Activated naive CD4-positive, alpha-beta T cell treated with anti-CD3 and anti-CD28 coated beads, Interleukin-2, amount 50 U/mL, for 72 hours (primary cell): ENCODE results near the gene ZNF618. TPM values are rescaled to one million over a fixed set of nuclear protein-coding genes. Genes with fewer than 3 reads are reported as not detected.

ENCODE experiments used
- ATAC-seq, 2 donors: fragments of 150-1000 bp; cut with Tn5 transposase; 2 replicates each; pipeline ENCODE4 v1.10.0; 2021; ENCODE audit warnings: mild to moderate bottlenecking in 2 of 2, moderate library complexity in 2 of 2
- DNase-seq, 2 donors: peaks; one replicate each; pipeline ENCODE4 v3.0.0; 2021 to 2022; ENCODE audit warnings: low spot score in 2 of 2
- H3K27ac Mint-ChIP-seq, 2 donors: one replicate each; pipeline ENCODE4 v1.8.0; 2022; ENCODE audit warnings: mild to moderate bottlenecking in 2 of 2, mixed read lengths in 2 of 2
- H3K36me3 Mint-ChIP-seq, 2 donors: one replicate each; pipeline ENCODE4 v1.8.0; 2022; ENCODE audit warnings: mixed read lengths in 2 of 2
- H3K9me3 Mint-ChIP-seq, 2 donors: one replicate each; pipeline ENCODE4 v1.8.0; 2022; ENCODE audit warnings: mixed read lengths in 2 of 2
- total RNA-seq, 2 donors: library from RNA; stranded (reverse); gene quantifications; one replicate each; pipeline ENCODE4 v1.2.3, GENCODE V29; 2022

Gene ZNF618
- total RNA-seq, 2 donors from 2014 or later: 0.08 to 0.09 TPM

- peaks cover 0 to 6% of the 10 kb centered on the region in 2 donors for H3K9me3 Mint-ChIP-seq
- DNase-seq: no peak
- no peak for ATAC-seq
- H3K36me3 Mint-ChIP-seq: no peaks in the 10 kb centered on the region
- H3K27ac Mint-ChIP-seq: no peak overlapping the region
Measured at GRCh38 chr9:113919871-113920270, 43.8 kb downstream of the ZNF618 start.

GRCh38 chr9:113920872-113921271 is 44.8 kb downstream of the ZNF618 start:
- DNase-seq (no peak), ATAC-seq (no peak)
- Mint-ChIP-seq H3K36me3 (no peaks in the 10 kb centered on the region), H3K27ac (no peak overlapping the region), H3K9me3 (peaks cover 0 to 9% of the 10 kb centered on the region in 2 donors)

GRCh38 chr9:113921396-113921925 is 45.4 kb downstream of the ZNF618 start:
- no peaks in the 10 kb centered on the region for H3K36me3 Mint-ChIP-seq
- ATAC-seq (no peak), DNase-seq (no peak)
- peaks cover 0 to 12% of the 10 kb centered on the region in 2 donors for H3K9me3 Mint-ChIP-seq
- no peak overlapping the region for H3K27ac Mint-ChIP-seq

- no peak overlapping the region for H3K27ac Mint-ChIP-seq
- ATAC-seq: no peak
- DNase-seq: no peak
- peaks cover 0 to 14% of the 10 kb centered on the region in 2 donors for H3K9me3 Mint-ChIP-seq
- no peaks in the 10 kb centered on the region for H3K36me3 Mint-ChIP-seq
Measured at GRCh38 chr9:113922160-113922559, 46.1 kb downstream of the ZNF618 start.

- no peaks in the 10 kb centered on the region for H3K36me3 Mint-ChIP-seq
- no peak overlapping the region for H3K27ac Mint-ChIP-seq
- peaks cover 0 to 24% of the 10 kb centered on the region in 2 donors for H3K9me3 Mint-ChIP-seq
- DNase-seq (no peak), ATAC-seq (no peak)
Measured at GRCh38 chr9:113926211-113926610, 50.1 kb downstream of the ZNF618 start.

GRCh38 chr9:113927277-113927676 is 51.2 kb downstream of the ZNF618 start:
- DNase-seq (no peak), ATAC-seq (no peak)
- no peak overlapping the region for H3K27ac Mint-ChIP-seq
- H3K36me3 Mint-ChIP-seq: no peaks in the 10 kb centered on the region
- H3K9me3 Mint-ChIP-seq: peaks cover 0 to 24% of the 10 kb centered on the region in 2 donors

- DNase-seq: no peak
- ATAC-seq: no peak
- no peak overlapping the region for H3K27ac Mint-ChIP-seq
- peaks cover 0 to 24% of the 10 kb centered on the region in 2 donors for H3K9me3 Mint-ChIP-seq
- H3K36me3 Mint-ChIP-seq: no peaks in the 10 kb centered on the region
Measured at GRCh38 chr9:113928269-113928668, 52.2 kb downstream of the ZNF618 start.

- Mint-ChIP-seq H3K27ac (no peak overlapping the region), H3K36me3 (no peaks in the 10 kb centered on the region), H3K9me3 (peaks cover 0 to 18% of the 10 kb centered on the region in 2 donors)
- no peak for DNase-seq
- no peak for ATAC-seq
Measured at GRCh38 chr9:113929634-113930389, 53.7 kb downstream of the ZNF618 start.

GRCh38 chr9:113930390-113930783 is 54.3 kb downstream of the ZNF618 start:
- ATAC-seq (no peak), DNase-seq (no peak)
- H3K36me3 Mint-ChIP-seq: no peaks in the 10 kb centered on the region
- H3K9me3 Mint-ChIP-seq: peaks cover 0 to 15% of the 10 kb centered on the region in 2 donors
- H3K27ac Mint-ChIP-seq: no peak overlapping the region

GRCh38 chr9:113931140-113931539 is 55.0 kb downstream of the ZNF618 start:
- DNase-seq: no peak
- H3K9me3 Mint-ChIP-seq: peaks cover 0 to 15% of the 10 kb centered on the region in 2 donors
- H3K27ac Mint-ChIP-seq: no peak overlapping the region
- H3K36me3 Mint-ChIP-seq: no peaks in the 10 kb centered on the region
- no peak for ATAC-seq

GRCh38 chr9:113931777-113932176 is 55.7 kb downstream of the ZNF618 start:
- H3K9me3 Mint-ChIP-seq: peaks cover 0 to 10% of the 10 kb centered on the region in 2 donors
- H3K27ac Mint-ChIP-seq: no peak overlapping the region
- H3K36me3 Mint-ChIP-seq: no peaks in the 10 kb centered on the region
- ATAC-seq (no peak), DNase-seq (no peak)

- H3K36me3 Mint-ChIP-seq: no peaks in the 10 kb centered on the region
- no peak for ATAC-seq
- H3K27ac Mint-ChIP-seq: no peak overlapping the region
- no peak for DNase-seq
- peaks cover 0 to 6% of the 10 kb centered on the region in 2 donors for H3K9me3 Mint-ChIP-seq
Measured at GRCh38 chr9:113932906-113933584, 56.9 kb downstream of the ZNF618 start.

GRCh38 chr9:113933671-113934070 is 57.6 kb downstream of the ZNF618 start:
- ATAC-seq: no peak
- no peak overlapping the region for H3K27ac Mint-ChIP-seq
- peaks cover 0 to under 1% of the 10 kb centered on the region in 2 donors for H3K9me3 Mint-ChIP-seq
- no peaks in the 10 kb centered on the region for H3K36me3 Mint-ChIP-seq
- no peak for DNase-seq

GRCh38 chr9:113934167-113934828 is 58.2 kb downstream of the ZNF618 start:
- no peak overlapping the region for H3K27ac Mint-ChIP-seq
- no peaks in the 10 kb centered on the region for H3K36me3 Mint-ChIP-seq
- no peak for ATAC-seq
- DNase-seq: no peak
- H3K9me3 Mint-ChIP-seq: no peaks in the 10 kb centered on the region

GRCh38 chr9:113934829-113935676 is 58.9 kb downstream of the ZNF618 start:
- Mint-ChIP-seq H3K9me3 (no peaks in the 10 kb centered on the region), H3K27ac (no peak overlapping the region), H3K36me3 (no peaks in the 10 kb centered on the region)
- DNase-seq: no peak
- no peak for ATAC-seq

- Mint-ChIP-seq H3K27ac (no peak overlapping the region), H3K9me3 (no peaks in the 10 kb centered on the region), H3K36me3 (no peaks in the 10 kb centered on the region)
- ATAC-seq: no peak
- no peak for DNase-seq
Measured at GRCh38 chr9:113935677-113936380, 59.7 kb downstream of the ZNF618 start.
